Nephron (organoid): Measurements from ENCODE around the gene HTR1A.

Source experiments
- H3K27ac Mint-ChIP-seq, 3 experiments: 2 replicates each; pipeline ENCODE4 v1.8.0; 2020; ENCODE audit warnings: mixed read lengths in 3 of 3, mild to moderate bottlenecking in 2 of 3, moderate library complexity in 1 of 3
- H3K27me3 Mint-ChIP-seq: 2 replicates; pipeline ENCODE4 v1.8.0; 2021; ENCODE audit warnings: low read depth, mild to moderate bottlenecking, moderate library complexity, mixed read lengths
- H3K36me3 Mint-ChIP-seq: 2 replicates; pipeline ENCODE4 v1.8.0; 2020; ENCODE audit warnings: low read depth, mixed read lengths
- H3K4me1 Mint-ChIP-seq: 2 replicates; pipeline ENCODE4 v1.8.0; 2020; ENCODE audit warnings: mixed read lengths
- H3K4me3 Mint-ChIP-seq, 3 experiments: 2 replicates each; pipeline ENCODE4 v1.8.0; 2020; ENCODE audit warnings: mild to moderate bottlenecking in 3 of 3, mixed read lengths in 3 of 3, moderate library complexity in 2 of 3
- H3K9me3 Mint-ChIP-seq: 2 replicates; pipeline ENCODE4 v1.8.0; 2020; ENCODE audit warnings: mixed read lengths
- TF ChIP-seq, protein P1 (sequence below), 3 experiments: fragments of 200-600 bp; sonication (generic); IDR thresholded peaks; one replicate each; pipeline ENCODE4 v1.5.0; 2021; ENCODE audit warnings: antibody characterized with exemption in 3 of 3; ENCODE audit not compliant: unreplicated experiment in 3 of 3

HTR1A gene

DNA sequence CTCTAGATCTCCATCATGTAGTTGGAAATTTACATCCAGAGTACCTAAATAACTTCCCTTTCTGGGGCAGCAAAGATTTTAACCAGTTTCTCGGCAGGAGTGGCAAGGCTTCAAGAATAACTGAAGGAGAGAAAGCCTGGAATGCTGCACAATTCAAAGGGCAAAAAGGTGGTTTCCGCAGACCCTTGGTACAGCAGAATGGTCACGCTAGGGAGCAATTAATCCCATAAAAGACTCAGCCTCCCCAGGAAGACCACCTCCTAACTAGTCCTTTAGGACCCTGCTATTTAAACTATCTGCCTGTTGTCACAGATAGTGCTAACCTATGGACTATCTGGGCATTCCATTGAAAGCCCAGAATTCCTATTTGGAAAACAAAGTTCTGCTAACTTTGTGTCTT, 3.6 kb downstream of the HTR1A start:
- H3K27me3 Mint-ChIP-seq = peaks cover 72% of the 10 kb centered on the region
- TF ChIP-seq, protein P1, sequence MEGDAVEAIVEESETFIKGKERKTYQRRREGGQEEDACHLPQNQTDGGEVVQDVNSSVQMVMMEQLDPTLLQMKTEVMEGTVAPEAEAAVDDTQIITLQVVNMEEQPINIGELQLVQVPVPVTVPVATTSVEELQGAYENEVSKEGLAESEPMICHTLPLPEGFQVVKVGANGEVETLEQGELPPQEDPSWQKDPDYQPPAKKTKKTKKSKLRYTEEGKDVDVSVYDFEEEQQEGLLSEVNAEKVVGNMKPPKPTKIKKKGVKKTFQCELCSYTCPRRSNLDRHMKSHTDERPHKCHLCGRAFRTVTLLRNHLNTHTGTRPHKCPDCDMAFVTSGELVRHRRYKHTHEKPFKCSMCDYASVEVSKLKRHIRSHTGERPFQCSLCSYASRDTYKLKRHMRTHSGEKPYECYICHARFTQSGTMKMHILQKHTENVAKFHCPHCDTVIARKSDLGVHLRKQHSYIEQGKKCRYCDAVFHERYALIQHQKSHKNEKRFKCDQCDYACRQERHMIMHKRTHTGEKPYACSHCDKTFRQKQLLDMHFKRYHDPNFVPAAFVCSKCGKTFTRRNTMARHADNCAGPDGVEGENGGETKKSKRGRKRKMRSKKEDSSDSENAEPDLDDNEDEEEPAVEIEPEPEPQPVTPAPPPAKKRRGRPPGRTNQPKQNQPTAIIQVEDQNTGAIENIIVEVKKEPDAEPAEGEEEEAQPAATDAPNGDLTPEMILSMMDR (IDR thresholded peaks at IDR 0.05; ENCODE audit: unreplicated experiment in 3 of 3) = no peak

DNA sequence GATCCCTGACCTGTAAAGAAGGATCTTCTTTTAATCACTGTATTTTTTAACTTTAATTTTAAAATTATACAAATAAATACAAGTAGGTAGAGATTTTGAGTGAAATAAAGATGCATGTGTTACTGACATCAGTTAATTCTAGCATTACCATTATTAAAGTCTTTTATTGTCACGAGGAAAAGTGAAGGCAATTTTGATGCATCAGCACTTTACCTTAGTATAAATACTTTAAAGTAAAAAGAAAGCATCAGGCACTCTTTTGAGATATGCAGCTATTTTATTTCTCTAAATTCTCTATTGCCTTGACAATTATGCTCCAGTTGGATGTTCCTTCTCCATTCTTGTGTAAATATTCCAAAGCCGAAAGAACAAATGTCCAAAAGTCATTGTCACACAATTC, 4.6 kb downstream of the HTR1A start:
- Mint-ChIP-seq H3K9me3 (no peaks in the 10 kb centered on the region), H3K27me3 (peaks cover 72% of the 10 kb centered on the region), H3K36me3 (no peaks in the 10 kb centered on the region), H3K4me1 (peaks cover 6% of the 10 kb centered on the region), H3K27ac (no peak overlapping the region), H3K4me3 (no peak overlapping the region)
- TF ChIP-seq, protein P1 (IDR thresholded peaks at IDR 0.05; ENCODE audit: unreplicated experiment in 3 of 3) = no peak

More for the DNA sequence above, 3.6 kb downstream of the HTR1A start:
- Mint-ChIP-seq H3K9me3 (no peaks in the 10 kb centered on the region), H3K4me1 (peaks cover 6% of the 10 kb centered on the region), H3K4me3 (peak overlapping the region in 1 of 3 experiments; percentile 50), H3K36me3 (no peaks in the 10 kb centered on the region), H3K27ac (no peak overlapping the region)

DNA sequence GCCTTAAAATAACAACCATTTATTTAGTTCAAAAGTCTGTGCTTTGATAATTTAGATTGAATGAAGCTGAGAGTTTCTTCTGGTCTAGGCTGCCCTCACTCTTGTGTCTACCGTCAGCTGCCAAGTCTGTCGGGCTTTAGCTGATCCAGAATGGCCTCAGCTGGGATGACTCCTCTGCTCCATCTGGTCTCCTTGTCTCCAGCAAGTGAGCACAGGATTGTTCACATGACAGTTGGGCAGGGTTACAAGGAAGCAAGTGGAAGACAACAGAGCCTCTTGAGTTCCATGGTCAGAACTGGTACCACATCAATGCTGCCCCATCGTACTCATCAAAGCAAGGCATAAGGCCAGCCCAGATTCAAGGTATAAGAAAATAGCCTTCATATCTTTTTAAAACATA, 9.0 kb downstream of the HTR1A start:
- Mint-ChIP-seq H3K27ac (no peak overlapping the region), H3K4me1 (no peaks in the 10 kb centered on the region), H3K27me3 (peaks cover 28% of the 10 kb centered on the region), H3K4me3 (no peak overlapping the region), H3K9me3 (no peaks in the 10 kb centered on the region), H3K36me3 (no peaks in the 10 kb centered on the region)
- TF ChIP-seq, protein P1 (IDR thresholded peaks at IDR 0.05; ENCODE audit: unreplicated experiment in 3 of 3) = no peak

DNA sequence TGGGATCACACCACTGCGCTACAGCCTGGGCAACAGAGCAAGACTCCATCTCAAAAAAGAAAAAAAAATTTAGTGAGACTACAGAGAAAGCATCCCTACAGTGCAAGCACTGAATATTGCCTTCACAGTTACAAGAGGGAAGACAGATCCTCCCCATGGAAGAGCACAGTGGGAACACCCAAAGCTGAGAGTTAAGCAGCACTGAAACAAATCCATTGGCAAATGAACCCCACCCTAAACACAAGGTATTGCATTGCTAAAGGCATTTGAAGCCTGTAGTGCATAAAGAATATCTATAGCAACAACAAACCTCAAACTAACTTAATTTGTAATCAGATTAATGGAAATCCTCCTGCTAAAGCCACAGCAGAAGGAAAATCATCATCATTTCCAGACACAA, 27.1 kb downstream of the HTR1A start:
- TF ChIP-seq, protein P1 (IDR thresholded peaks at IDR 0.05; ENCODE audit: unreplicated experiment in 3 of 3) = no peak
- Mint-ChIP-seq H3K27me3 (no peaks in the 10 kb centered on the region), H3K9me3 (peaks cover 3% of the 10 kb centered on the region), H3K4me3 (no peak overlapping the region), H3K36me3 (no peaks in the 10 kb centered on the region), H3K4me1 (no peaks in the 10 kb centered on the region), H3K27ac (no peak overlapping the region)

DNA sequence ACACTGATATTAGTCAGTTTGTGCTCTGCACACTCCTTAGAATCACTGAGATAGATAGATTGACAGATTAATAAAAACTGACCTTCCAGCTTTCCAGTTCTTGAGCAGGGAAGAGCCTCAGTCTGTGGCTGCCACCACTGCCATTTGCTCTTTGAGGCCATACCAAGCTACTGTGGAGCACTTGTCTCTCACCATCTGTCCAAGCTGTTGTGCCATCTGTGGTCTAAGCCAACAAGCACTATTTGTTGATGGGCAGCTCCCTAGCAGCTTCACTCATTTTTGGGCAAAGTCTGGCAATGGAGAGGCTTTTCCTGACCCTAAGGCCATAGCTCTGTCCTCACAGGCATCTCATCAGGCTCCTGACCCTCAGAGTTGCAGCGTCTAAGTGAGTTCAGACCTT, 30.4 kb downstream of the HTR1A start:
- H3K27me3 Mint-ChIP-seq = no peaks in the 10 kb centered on the region
- H3K4me3 Mint-ChIP-seq = no peak overlapping the region
- no peak overlapping the region for H3K27ac Mint-ChIP-seq
- no peaks in the 10 kb centered on the region for H3K4me1 Mint-ChIP-seq
- TF ChIP-seq, protein P1 (IDR thresholded peaks at IDR 0.05; ENCODE audit: unreplicated experiment in 3 of 3) = no peak
- no peaks in the 10 kb centered on the region for H3K9me3 Mint-ChIP-seq
- H3K36me3 Mint-ChIP-seq = no peaks in the 10 kb centered on the region

DNA sequence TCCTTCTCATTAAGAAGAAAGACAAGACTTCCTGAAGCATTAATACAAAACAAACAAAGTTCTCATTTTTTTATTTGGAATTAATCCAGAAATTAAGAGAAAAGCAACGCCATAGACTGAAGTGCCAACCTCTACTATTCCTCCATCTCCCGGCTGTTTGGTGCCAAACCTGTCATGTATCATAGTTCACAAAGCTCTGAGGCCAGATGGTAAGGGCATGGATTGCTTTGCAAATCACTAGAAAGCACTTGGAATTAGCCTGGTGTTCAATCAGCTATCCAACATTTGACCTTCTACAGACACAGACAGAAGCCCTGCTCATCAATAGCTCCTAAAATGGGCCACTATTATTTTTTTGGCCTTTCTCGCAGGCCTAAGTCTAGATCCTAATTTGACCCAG, 33.8 kb downstream of the HTR1A start:
- H3K4me1 Mint-ChIP-seq = no peaks in the 10 kb centered on the region
- H3K36me3 Mint-ChIP-seq = no peaks in the 10 kb centered on the region
- H3K9me3 Mint-ChIP-seq = no peaks in the 10 kb centered on the region

More for the DNA sequence above, 33.8 kb downstream of the HTR1A start:
- H3K27ac Mint-ChIP-seq = no peak overlapping the region
- no peaks in the 10 kb centered on the region for H3K27me3 Mint-ChIP-seq
- no peak overlapping the region for H3K4me3 Mint-ChIP-seq
- TF ChIP-seq, protein P1 (IDR thresholded peaks at IDR 0.05; ENCODE audit: unreplicated experiment in 3 of 3) = no peak
